D721Med (cell line): ENCODE data around the gene NBAS.

ENCODE experiments used
- DNase-seq: peaks from one replicate; pipeline ENCODE4 v3.0.0; 2011; ENCODE audit warnings: low spot score; ENCODE audit not compliant: insufficient read length
- FAIRE-seq: peaks from 2 replicates; lab custom pipeline; 2011; peaks lifted over from hg19 to GRCh38; lab: Jason Lieb, UNC
- TF ChIP-seq, protein P1 (sequence below): IDR thresholded peaks from 2 replicates; pipeline ENCODE4 v1.5.1; 2012; ENCODE audit warnings: mild to moderate bottlenecking, control low read depth; ENCODE audit not compliant: insufficient read depth; ENCODE audit errors: missing control alignments

Gene NBAS

DNA sequence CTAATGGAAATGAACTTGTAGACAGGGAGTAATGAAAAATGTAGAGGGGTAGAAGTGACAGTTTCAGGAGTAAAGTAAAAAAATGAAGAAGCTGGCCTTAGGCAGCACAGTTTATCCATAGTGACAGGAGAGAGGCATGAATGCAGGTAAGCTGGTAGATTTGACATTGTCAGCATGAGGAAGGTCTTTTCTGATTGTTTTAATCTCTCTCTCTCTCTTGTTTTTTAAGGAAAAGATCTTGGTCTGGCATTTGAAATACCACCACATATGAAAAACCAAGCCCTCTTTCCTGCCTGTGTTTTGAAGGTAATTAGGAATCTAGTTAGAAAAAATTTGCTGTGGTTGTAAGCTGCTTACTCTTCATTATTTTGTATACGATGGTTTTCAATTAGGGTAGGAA, 44.6 kb upstream of the NBAS start:
- TF ChIP-seq, protein P1, sequence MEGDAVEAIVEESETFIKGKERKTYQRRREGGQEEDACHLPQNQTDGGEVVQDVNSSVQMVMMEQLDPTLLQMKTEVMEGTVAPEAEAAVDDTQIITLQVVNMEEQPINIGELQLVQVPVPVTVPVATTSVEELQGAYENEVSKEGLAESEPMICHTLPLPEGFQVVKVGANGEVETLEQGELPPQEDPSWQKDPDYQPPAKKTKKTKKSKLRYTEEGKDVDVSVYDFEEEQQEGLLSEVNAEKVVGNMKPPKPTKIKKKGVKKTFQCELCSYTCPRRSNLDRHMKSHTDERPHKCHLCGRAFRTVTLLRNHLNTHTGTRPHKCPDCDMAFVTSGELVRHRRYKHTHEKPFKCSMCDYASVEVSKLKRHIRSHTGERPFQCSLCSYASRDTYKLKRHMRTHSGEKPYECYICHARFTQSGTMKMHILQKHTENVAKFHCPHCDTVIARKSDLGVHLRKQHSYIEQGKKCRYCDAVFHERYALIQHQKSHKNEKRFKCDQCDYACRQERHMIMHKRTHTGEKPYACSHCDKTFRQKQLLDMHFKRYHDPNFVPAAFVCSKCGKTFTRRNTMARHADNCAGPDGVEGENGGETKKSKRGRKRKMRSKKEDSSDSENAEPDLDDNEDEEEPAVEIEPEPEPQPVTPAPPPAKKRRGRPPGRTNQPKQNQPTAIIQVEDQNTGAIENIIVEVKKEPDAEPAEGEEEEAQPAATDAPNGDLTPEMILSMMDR, result no peak
- FAIRE-seq, result no peak
- DNase-seq, result no peak

DNA sequence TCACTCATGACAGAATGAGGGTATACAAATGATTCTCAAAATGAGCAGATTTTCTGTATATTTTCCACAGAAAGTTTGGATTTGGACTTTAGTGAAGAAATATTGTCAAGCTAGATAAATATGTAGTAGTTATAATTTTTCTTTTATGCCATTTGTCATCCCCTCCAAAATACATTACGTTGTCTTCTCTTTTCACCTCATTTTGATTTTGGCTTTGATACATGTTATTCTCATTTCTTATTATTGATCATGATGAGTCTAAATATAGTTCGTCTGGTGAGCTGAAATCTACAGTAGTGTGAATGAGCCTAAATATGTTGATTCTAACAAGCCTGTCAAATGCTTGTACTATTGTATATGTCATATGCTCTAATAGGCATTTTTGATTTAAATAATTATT, 42.8 kb upstream of the NBAS start:
- FAIRE-seq, result no peak
- DNase-seq, result no peak
- TF ChIP-seq, protein P1, result no peak

DNA sequence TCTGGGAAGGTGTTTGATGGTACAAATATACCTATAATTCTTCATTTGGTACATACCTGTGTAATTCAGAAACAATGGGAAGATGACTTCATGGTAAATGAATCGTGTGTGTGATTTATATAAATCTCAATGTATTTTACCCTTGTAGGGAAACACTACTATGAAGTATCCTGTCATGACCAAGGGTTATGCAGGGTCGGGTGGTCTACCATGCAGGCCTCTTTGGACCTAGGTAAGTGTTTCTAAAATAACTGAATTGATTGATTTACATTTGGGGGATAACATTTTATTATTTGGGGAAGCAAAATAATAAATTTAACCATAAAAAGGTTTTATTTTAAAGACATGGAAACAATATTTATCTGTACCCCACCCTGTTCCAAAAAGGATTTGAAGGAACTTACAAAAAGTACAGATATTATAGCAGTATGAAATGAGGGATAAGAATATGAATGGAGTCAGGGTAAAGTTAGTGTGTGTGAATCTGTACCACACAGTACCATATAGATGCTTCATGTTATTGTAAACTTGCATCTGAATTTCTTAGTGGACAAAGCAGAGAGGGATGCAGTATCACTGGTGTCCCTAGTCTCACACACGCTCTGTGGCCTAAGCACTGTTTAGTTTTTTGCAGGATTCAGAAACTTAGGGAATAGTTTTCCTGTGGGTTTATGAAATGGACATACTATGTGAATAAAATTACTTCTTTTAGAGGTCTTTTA, 42.1 kb upstream of the NBAS start:
- TF ChIP-seq, protein P1, result no peak
- DNase-seq (no peak), FAIRE-seq (no peak)

DNA sequence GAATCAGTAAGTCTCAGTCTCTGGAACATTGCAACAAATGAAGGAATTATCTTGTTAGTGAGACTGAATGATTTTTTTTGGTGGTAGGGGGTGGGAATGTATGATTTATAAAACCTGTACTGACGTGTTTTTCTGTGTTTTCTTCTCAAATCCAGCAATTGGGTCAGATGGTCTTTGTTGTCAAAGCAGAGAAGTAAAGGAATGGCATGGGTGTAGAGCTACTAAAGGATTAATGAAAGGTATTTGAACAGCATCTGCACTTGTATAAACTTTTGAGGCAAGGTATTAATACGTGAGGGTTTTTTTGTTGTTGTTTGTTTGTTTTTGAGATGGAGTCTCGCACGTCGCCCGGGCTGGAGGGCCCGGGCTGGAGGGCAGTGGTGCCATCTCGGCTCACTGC, 41.3 kb upstream of the NBAS start:
- no peak for DNase-seq
- TF ChIP-seq, protein P1, result no peak
- no peak for FAIRE-seq

DNA sequence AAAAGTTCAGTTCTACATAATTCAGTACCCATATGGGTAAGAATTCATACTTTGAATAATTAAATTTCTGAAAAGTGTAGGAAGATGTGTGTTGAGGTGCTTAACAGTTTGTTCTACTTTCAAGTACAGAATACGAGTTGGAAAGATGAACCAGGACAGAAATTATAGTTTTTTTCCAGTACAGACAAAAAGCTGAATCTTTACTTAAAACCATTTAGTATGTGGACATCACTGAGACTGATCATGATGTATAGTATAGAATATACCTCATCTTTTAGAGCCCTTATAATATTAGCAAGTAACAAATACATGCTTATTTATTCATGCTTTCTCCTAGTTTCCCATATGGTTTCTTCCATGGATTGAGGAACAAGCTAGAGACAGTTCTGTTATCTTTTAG, 40.5 kb upstream of the NBAS start:
- FAIRE-seq (no peak), DNase-seq (no peak)
- TF ChIP-seq, protein P1, result no peak

DNA sequence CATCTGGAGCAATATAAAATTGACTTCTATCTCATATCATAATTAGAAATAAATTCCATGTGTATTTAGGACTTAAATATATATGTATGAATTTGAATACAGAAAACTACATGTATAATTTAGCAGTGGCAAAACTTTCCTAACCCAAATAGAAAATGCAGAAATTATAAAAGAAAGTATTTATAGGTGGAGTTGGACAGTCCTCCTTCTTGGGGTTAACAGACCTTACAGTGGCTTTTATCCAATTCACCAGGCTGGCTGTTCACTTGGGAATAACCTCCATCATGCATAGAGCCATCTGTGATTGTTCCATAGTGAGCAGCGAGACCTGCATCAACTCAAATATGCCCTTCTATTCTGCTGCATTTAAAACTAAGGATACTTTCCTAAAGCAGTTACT, 38.9 kb upstream of the NBAS start:
- FAIRE-seq (no peak), DNase-seq (no peak)
- TF ChIP-seq, protein P1, result no peak

DNA sequence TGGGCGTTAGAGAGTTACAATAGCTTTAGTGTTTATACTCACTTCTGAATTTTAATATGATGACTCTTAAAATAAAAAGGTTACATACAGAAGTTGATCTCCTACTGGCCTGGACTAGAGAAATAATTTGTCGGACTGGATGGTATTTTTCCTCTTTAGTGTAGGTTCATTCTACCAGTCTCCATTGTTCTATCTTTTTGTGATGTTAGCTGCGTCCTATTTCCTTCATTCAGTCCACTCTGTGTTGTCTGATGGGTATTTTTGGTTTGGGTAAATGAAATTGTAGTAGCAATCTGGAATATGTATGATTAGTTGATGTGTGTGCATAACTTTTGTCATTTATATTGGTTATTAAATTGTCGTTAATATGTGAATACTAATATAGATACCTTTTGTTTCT, 35.8 kb upstream of the NBAS start:
- FAIRE-seq, result peak; percentile 25
- TF ChIP-seq, protein P1, result no peak
- no peak for DNase-seq
